Esophagus squamous epithelium (tissue), 4 donors: Measurements from ENCODE around the gene COL23A1.

ENCODE experiments used
- POLR2A ChIP-seq, 4 donors: fragments of 450-650 bp; IDR thresholded peaks; one replicate each; pipeline ENCODE4 v1.6.1; 2017; ENCODE audit warnings: antibody characterized with exemption in 4 of 4, mild to moderate bottlenecking in 4 of 4, moderate library complexity in 3 of 4
- TF ChIP-seq, protein P1 (sequence below), 6 experiments: fragments of 450-650 bp in 4 of 6; fragments of 200-600 bp in 2 of 6; sonication (generic) in 2 of 6; IDR thresholded peaks; one replicate each; pipeline ENCODE4 v1.5.1; 2016 to 2019; ENCODE audit warnings: antibody characterized with exemption in 6 of 6, mild to moderate bottlenecking in 4 of 6, moderate library complexity in 4 of 6

- TF ChIP-seq, protein P1, sequence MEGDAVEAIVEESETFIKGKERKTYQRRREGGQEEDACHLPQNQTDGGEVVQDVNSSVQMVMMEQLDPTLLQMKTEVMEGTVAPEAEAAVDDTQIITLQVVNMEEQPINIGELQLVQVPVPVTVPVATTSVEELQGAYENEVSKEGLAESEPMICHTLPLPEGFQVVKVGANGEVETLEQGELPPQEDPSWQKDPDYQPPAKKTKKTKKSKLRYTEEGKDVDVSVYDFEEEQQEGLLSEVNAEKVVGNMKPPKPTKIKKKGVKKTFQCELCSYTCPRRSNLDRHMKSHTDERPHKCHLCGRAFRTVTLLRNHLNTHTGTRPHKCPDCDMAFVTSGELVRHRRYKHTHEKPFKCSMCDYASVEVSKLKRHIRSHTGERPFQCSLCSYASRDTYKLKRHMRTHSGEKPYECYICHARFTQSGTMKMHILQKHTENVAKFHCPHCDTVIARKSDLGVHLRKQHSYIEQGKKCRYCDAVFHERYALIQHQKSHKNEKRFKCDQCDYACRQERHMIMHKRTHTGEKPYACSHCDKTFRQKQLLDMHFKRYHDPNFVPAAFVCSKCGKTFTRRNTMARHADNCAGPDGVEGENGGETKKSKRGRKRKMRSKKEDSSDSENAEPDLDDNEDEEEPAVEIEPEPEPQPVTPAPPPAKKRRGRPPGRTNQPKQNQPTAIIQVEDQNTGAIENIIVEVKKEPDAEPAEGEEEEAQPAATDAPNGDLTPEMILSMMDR (IDR thresholded peaks at IDR 0.05), result no peak
- no peak for TF ChIP-seq POLR2A (IDR thresholded peaks at IDR 0.05)
Measured at GRCh38 chr5:178529080-178529479, 61.1 kb downstream of the COL23A1 start.
